ENCODE results near the gene TMEM33.
"Not testable (repeated sequence)": the region's sequence is repeated elsewhere in the genome, so short reads cannot be mapped to it uniquely, and the experiment has no call there.

Gene TMEM33

DNA sequence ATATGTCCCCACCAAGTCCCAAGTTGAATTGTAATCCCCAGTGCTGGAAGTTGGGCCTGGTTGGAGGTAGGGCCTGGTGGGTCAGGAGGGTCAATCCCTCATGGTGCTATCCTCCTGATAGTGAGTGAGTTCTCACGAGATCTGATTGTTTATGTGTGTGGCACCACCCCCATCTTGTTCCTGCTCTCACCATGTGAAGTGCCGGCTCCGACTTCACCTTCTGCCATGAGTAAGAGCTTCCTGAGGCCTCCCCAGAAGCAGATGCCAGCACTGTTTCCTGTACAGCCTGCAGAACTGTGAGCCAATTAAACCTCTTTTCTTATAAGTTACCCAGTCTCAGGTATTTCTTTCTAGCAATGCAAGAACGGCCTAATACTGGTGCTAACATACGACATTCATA is 22.7 kb upstream of the TMEM33 start:
- 90 to 91% methylated on average over 5 of the region's 5 CpGs for WGBS, 2 experiments
- Histone ChIP-seq H3K9me3 (ENCODE audit: control insufficient read depth, low read length) (no peaks in the 10 kb centered on the region), H3K4me1 (ENCODE audit: control insufficient read depth, insufficient read depth, low read length) (no peaks in the 10 kb centered on the region)

DNA sequence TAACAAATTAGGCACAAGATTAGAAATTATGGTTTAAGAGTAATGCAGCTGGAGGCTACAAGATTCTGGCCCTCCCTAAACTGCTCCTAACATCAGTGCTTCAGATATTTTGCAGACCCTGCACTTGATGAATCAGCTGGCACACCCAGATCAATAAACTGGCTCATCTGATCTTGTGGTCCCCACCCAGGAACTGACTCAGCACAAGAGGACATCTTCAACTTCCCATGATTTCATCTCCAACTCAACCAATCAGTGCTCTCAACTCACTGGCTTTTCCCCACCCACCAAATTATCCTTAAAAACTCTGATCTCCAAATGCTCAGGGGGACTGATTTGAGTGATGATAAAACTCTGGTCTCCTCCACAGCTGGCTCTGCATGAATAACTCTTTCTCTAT is 21.7 kb upstream of the TMEM33 start:
- no peak overlapping the region for H3K27ac ChIP-seq (ENCODE audit: insufficient read depth, low read depth, low read length, poor library complexity, severe bottlenecking)
- no peaks in the 10 kb centered on the region for H3K9me3 ChIP-seq (ENCODE audit: control insufficient read depth, low read length)
- no peaks in the 10 kb centered on the region for H3K27me3 ChIP-seq (ENCODE audit: control insufficient read depth, insufficient read depth, low read length, poor library complexity, severe bottlenecking)
- no peaks in the 10 kb centered on the region for H3K4me1 ChIP-seq (ENCODE audit: control insufficient read depth, insufficient read depth, low read length)
- no peaks in the 10 kb centered on the region for H3K36me3 ChIP-seq (ENCODE audit: control insufficient read depth, insufficient read depth, low read length)
- H3K4me3 ChIP-seq (ENCODE audit: insufficient read depth, low read depth, low read length): no peak overlapping the region

More for the DNA sequence above, 22.7 kb upstream of the TMEM33 start:
- Histone ChIP-seq H3K4me3 (ENCODE audit: insufficient read depth, low read depth, low read length) (no peak overlapping the region), H3K36me3 (ENCODE audit: control insufficient read depth, insufficient read depth, low read length) (no peaks in the 10 kb centered on the region), H3K27me3 (ENCODE audit: control insufficient read depth, insufficient read depth, low read length, poor library complexity, severe bottlenecking) (no peaks in the 10 kb centered on the region), H3K27ac (ENCODE audit: insufficient read depth, low read depth, low read length, poor library complexity, severe bottlenecking) (no peak overlapping the region)

DNA sequence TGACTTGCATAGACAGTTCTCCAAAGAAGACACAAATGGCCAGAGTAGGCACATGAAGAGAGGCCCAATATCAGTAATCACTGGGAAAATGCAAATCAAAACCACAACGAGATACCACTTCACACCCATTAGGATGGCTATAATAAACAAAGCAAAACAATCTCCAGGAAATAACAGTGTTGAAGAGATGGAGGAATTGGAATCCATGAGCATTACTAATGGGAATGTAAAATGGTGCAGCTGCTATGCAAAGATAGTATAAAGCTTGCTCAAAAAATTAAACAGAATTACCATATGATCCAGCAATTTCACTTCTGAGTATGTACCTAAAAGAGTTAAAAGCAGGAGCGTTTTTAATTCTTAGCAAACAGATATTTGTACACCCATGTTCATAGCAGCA is 17.0 kb upstream of the TMEM33 start:
- H3K9me3 ChIP-seq (ENCODE audit: control insufficient read depth, low read length): no peaks in the 10 kb centered on the region
- no peak overlapping the region for H3K27ac ChIP-seq (ENCODE audit: insufficient read depth, low read depth, low read length, poor library complexity, severe bottlenecking)
- no peaks in the 10 kb centered on the region for H3K36me3 ChIP-seq (ENCODE audit: control insufficient read depth, insufficient read depth, low read length)
- H3K4me3 ChIP-seq (ENCODE audit: insufficient read depth, low read depth, low read length): no peak overlapping the region
- no peaks in the 10 kb centered on the region for H3K4me1 ChIP-seq (ENCODE audit: control insufficient read depth, insufficient read depth, low read length)
- no peaks in the 10 kb centered on the region for H3K27me3 ChIP-seq (ENCODE audit: control insufficient read depth, insufficient read depth, low read length, poor library complexity, severe bottlenecking)
- 88% methylated on average over 2 of the region's 2 CpGs; no CpG with 5 or more reads in 1 of the 2 experiments for WGBS, 2 experiments

DNA sequence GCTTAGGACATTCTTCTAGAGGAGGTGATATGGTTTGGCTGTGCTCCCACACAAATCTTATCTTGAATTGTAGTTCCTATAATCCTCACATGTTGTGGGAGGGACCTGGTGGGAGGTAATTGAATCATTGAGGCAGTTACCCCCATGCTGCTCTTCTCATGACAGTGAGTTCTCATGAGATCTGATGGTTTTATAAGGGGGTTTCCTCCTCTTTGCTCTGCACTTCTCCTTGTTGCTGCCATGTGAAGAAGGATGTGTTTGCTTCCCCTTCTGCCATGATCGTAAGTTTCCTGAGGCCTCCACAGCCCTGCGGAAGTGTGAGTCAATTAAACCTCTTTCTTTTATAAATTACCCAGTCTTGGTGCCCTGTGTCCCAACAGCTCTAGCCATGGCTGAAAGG is 14.8 kb upstream of the TMEM33 start:
- not testable (repeated sequence) for H3K4me3 ChIP-seq (ENCODE audit: insufficient read depth, low read depth, low read length); H3K36me3 ChIP-seq (ENCODE audit: control insufficient read depth, insufficient read depth, low read length); H3K27ac ChIP-seq (ENCODE audit: insufficient read depth, low read depth, low read length, poor library complexity, severe bottlenecking); H3K4me1 ChIP-seq (ENCODE audit: control insufficient read depth, insufficient read depth, low read length); H3K27me3 ChIP-seq (ENCODE audit: control insufficient read depth, insufficient read depth, low read length, poor library complexity, severe bottlenecking); H3K9me3 ChIP-seq (ENCODE audit: control insufficient read depth, low read length)
- WGBS, 2 experiments: 83 to 94% methylated on average over 2 of the region's 2 CpGs

DNA sequence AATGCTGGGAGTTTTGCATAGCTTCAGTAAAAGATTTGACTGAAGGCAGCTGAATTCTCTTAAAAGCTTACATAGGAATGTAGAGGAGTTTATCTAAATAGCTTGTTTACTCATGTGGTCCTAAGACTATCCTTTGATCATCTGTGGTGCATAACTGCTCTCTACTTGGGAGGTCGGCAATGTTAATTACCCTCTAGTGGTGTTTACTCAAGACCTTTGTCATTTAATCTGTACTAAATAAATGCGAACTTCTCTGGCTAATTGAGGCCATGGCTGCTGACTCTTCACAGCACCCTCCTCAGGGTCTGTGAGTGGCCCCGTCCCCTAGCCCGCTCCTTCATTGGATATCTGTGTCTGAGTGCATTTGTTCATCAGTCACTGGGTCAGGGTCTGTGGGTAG is 13.8 kb upstream of the TMEM33 start:
- 80 to 83% methylated on average over 4 of the region's 4 CpGs for WGBS, 2 experiments

DNA sequence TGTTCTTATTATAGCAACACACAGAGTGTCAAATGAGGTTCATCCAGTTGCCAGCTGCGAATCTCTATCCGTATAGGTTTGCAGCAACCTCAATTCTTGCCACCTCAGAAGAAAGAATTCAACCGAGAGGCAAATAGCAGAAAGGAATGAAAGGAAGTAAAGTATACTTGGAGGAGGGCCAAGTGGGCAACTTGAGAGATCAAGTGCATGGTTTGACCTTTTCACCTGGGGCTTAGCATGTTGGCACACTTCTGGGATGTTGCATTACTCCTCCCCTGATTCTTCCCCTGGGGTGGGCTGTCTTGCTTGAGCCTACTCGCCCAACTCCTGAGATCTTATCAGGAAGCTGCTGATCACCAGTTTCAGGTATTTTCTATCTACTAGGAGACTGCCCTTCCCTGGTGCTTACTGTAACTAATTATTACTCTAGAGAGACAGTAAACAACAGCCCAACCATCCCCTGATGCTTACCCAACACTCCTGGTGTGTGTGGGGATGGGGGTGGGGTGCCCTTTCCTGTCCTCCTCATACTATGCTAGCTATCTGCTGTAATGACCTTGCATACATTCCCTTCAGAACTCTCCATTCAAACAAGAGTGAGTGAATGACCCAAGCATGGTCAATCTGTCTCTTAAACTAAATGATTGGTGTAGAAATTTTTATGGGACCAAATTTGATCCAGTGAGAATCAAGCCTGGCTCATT is 7.3 kb upstream of the TMEM33 start:
- 86 to 94% methylated on average over 4 of the region's 4 CpGs for WGBS, 2 experiments
- Histone ChIP-seq H3K27ac (ENCODE audit: insufficient read depth, low read depth, low read length, poor library complexity, severe bottlenecking) (no peak overlapping the region), H3K4me1 (ENCODE audit: control insufficient read depth, insufficient read depth, low read length) (no peaks in the 10 kb centered on the region), H3K36me3 (ENCODE audit: control insufficient read depth, insufficient read depth, low read length) (no peaks in the 10 kb centered on the region), H3K4me3 (ENCODE audit: insufficient read depth, low read depth, low read length) (no peak overlapping the region), H3K27me3 (ENCODE audit: control insufficient read depth, insufficient read depth, low read length, poor library complexity, severe bottlenecking) (no peaks in the 10 kb centered on the region), H3K9me3 (ENCODE audit: control insufficient read depth, low read length) (no peaks in the 10 kb centered on the region)

More for the DNA sequence above, 13.8 kb upstream of the TMEM33 start:
- no peaks in the 10 kb centered on the region for H3K9me3 ChIP-seq (ENCODE audit: control insufficient read depth, low read length)
- H3K27ac ChIP-seq (ENCODE audit: insufficient read depth, low read depth, low read length, poor library complexity, severe bottlenecking): no peak overlapping the region
- no peak overlapping the region for H3K4me3 ChIP-seq (ENCODE audit: insufficient read depth, low read depth, low read length)
- no peaks in the 10 kb centered on the region for H3K4me1 ChIP-seq (ENCODE audit: control insufficient read depth, insufficient read depth, low read length)
- H3K27me3 ChIP-seq (ENCODE audit: control insufficient read depth, insufficient read depth, low read length, poor library complexity, severe bottlenecking): no peaks in the 10 kb centered on the region
- H3K36me3 ChIP-seq (ENCODE audit: control insufficient read depth, insufficient read depth, low read length): no peaks in the 10 kb centered on the region

DNA sequence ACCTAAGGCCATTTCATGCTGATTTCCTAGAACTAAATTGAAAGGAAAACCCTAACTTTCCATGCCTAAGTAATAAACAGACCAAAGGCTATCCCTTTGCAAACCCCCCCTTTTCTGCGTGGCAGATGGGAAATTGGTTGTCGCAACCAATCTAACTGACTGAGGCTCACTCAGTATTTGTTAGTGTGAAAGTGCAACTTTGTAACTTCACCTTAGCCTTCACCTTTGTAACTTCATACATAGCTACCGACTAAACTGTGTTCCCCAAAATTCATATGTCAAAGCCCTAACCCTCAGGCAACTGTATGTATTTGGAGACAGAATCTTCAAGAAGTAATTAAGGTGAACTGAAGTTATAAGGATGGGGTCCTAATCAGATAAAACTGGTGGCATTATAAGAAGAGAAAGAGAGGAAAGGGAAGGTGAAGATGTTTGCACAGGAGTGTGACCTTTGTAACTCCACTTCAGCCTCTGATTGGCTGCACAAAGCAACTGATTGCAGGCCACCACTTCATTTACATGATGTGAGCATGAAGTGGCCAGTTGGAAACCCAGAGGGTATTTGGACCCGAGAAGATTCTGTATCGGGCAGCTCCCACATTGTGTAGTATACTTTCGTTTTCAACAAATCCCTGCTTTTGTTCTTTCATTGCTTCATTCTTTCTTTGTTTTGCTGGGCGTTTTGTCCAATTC is 4.9 kb upstream of the TMEM33 start:
- no peaks in the 10 kb centered on the region for H3K4me1 ChIP-seq (ENCODE audit: control insufficient read depth, insufficient read depth, low read length)
- H3K27me3 ChIP-seq (ENCODE audit: control insufficient read depth, insufficient read depth, low read length, poor library complexity, severe bottlenecking): no peaks in the 10 kb centered on the region
- WGBS, 2 experiments: 90 to 91% methylated on average over 7 of the region's 7 CpGs
- no peaks in the 10 kb centered on the region for H3K9me3 ChIP-seq (ENCODE audit: control insufficient read depth, low read length)
- no peaks in the 10 kb centered on the region for H3K36me3 ChIP-seq (ENCODE audit: control insufficient read depth, insufficient read depth, low read length)
- H3K27ac ChIP-seq (ENCODE audit: insufficient read depth, low read depth, low read length, poor library complexity, severe bottlenecking): no peak overlapping the region
- H3K4me3 ChIP-seq (ENCODE audit: insufficient read depth, low read depth, low read length): no peak overlapping the region

DNA sequence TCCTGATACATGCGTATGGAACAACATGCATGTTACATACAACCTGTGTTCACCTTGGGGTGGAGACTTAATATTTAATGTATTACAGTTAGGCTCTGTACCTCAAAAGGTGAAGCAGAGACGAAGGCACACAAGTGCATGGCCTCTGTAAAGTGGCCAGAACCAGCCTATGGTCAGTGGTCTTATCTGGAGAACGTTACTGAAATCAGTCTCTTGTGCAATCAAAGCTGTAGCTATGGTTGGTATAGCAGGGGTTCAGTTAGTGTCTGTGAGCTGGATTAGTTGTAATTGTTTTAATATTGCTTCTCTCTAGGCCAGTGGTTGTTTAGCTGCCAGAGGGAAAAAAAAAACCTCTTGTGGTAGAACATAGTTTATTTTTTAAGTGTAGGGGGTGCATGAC is 2.2 kb upstream of the TMEM33 start:
- no peak overlapping the region for H3K4me3 ChIP-seq (ENCODE audit: insufficient read depth, low read depth, low read length)
- 86 to 90% methylated on average over 3 of the region's 3 CpGs for WGBS, 2 experiments
- H3K36me3 ChIP-seq (ENCODE audit: control insufficient read depth, insufficient read depth, low read length): no peaks in the 10 kb centered on the region
- H3K27ac ChIP-seq (ENCODE audit: insufficient read depth, low read depth, low read length, poor library complexity, severe bottlenecking): no peak overlapping the region
- peaks cover 5% of the 10 kb centered on the region for H3K4me1 ChIP-seq (ENCODE audit: control insufficient read depth, insufficient read depth, low read length)
- H3K9me3 ChIP-seq (ENCODE audit: control insufficient read depth, low read length): no peaks in the 10 kb centered on the region
- no peaks in the 10 kb centered on the region for H3K27me3 ChIP-seq (ENCODE audit: control insufficient read depth, insufficient read depth, low read length, poor library complexity, severe bottlenecking)

DNA sequence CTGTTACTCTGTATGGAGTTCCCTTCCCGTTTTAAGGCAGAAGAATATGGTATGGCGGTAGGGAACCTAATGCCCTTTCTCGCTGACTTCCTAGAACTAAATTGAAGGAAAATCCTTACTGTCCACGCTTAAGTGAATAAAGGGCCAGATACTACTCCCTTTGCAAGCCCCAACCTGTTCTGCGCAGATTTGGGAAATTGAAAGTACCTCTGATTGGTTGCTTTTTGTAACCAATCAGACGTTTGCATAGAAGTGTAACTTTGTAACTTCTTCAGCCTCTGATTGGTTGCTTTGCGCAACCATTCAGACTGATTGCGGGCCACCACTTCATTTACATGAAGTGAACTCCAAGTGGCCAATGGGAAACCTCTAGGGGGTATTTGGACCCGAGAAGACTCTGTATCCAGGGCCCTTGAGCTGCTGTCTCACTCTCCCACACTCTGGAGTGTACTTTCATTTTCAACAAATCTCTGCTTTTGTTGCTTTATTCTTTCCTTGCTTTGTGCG is 1.2 kb upstream of the TMEM33 start:
- Histone ChIP-seq H3K36me3 (ENCODE audit: control insufficient read depth, insufficient read depth, low read length) (peaks cover 1% of the 10 kb centered on the region), H3K4me3 (ENCODE audit: insufficient read depth, low read depth, low read length) (no peak overlapping the region), H3K27ac (ENCODE audit: insufficient read depth, low read depth, low read length, poor library complexity, severe bottlenecking) (no peak overlapping the region), H3K27me3 (ENCODE audit: control insufficient read depth, insufficient read depth, low read length, poor library complexity, severe bottlenecking) (no peaks in the 10 kb centered on the region), H3K4me1 (ENCODE audit: control insufficient read depth, insufficient read depth, low read length) (peaks cover 5% of the 10 kb centered on the region), H3K9me3 (ENCODE audit: control insufficient read depth, low read length) (no peaks in the 10 kb centered on the region)
- WGBS, 2 experiments: 93 to 94% methylated on average over 10 of the region's 10 CpGs

DNA sequence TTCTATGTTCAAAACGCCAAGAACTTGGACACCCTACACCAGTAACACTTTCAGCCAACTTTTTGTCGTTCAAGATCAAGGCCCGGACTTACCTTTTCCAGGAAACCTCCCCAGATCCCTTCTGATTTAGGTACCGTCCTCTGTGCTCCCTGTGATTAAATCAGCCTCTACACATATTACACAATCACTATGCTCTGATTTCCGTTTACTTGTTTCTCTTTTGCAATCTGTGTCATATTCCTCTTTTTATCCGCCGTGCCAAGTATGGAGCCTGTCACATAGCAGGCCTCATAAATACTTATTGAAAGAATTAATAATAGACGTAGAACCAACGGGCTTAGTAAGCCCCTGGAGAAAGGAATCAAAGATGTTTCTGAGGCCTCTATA is 722 bp upstream of the TMEM33 start:
- H3K9me3 ChIP-seq (ENCODE audit: control insufficient read depth, low read length): no peaks in the 10 kb centered on the region
- H3K36me3 ChIP-seq (ENCODE audit: control insufficient read depth, insufficient read depth, low read length): peaks cover 5% of the 10 kb centered on the region
- no peak overlapping the region for H3K27ac ChIP-seq (ENCODE audit: insufficient read depth, low read depth, low read length, poor library complexity, severe bottlenecking)
- 89% methylated on average over 9 of the region's 9 CpGs for WGBS, 2 experiments
- no peaks in the 10 kb centered on the region for H3K27me3 ChIP-seq (ENCODE audit: control insufficient read depth, insufficient read depth, low read length, poor library complexity, severe bottlenecking)
- peak overlapping the region; percentile 92 for H3K4me3 ChIP-seq (ENCODE audit: insufficient read depth, low read depth, low read length)
- peaks cover 5% of the 10 kb centered on the region for H3K4me1 ChIP-seq (ENCODE audit: control insufficient read depth, insufficient read depth, low read length)

Data from ectodermal cell (in vitro differentiated cells).